A673 (cell line): Measurements from ENCODE around the gene PCCA. TPM values are rescaled to one million over a fixed set of nuclear protein-coding genes. Genes with fewer than 3 reads are reported as not detected.

Experiments used
- BruUV-seq: library from RNA; stranded (reverse); fragments of 400-500 nt; replicated peaks from 2 replicates; lab custom pipeline; 2021; lab: Mats Ljungman, UMichigan
- CTCF ChIA-PET: fragments of 300-600 bp; sonication (Branson Sonifier 250); formaldehyde crosslinking; loops from one replicate; lab custom pipeline; 2022; ENCODE audit warnings: antibody characterized with exemption; lab: Charles Lee
- POLR2A ChIA-PET: fragments of 300-600 bp; sonication (Branson Sonifier 250); formaldehyde crosslinking; loops from one replicate; lab custom pipeline; 2022; ENCODE audit warnings: antibody characterized with exemption; ENCODE audit not compliant: low non-redundant PET; lab: Charles Lee
- DNase-seq: peaks from one replicate; pipeline ENCODE4 v3.0.0-alpha.2; 2015; ENCODE audit warnings: low spot score
- H3K27ac ChIP-seq: fragments of 200-600 bp; sonication (generic); 2 replicates; pipeline ENCODE4 v1.5.1; 2016; ENCODE audit warnings: mixed run types, low read depth, mild to moderate bottlenecking, mixed read lengths, antibody characterized with exemption, low read length; ENCODE audit not compliant: poor library complexity, severe bottlenecking
- H3K27me3 ChIP-seq: fragments of 200-600 bp; sonication (generic); replicated peaks from 2 replicates; pipeline ENCODE4 v1.6.1; 2017; ENCODE audit warnings: mixed run types, low read depth, mild to moderate bottlenecking, mixed read lengths, antibody characterized with exemption, low read length; ENCODE audit not compliant: insufficient read depth, poor library complexity
- H3K36me3 ChIP-seq: fragments of 200-600 bp; sonication (generic); 2 replicates; pipeline ENCODE4 v1.6.1; 2016; ENCODE audit warnings: mixed run types, mild to moderate bottlenecking, mixed read lengths, antibody characterized with exemption, low read length; ENCODE audit not compliant: insufficient read depth, poor library complexity, severe bottlenecking
- H3K4me1 ChIP-seq: fragments of 200-600 bp; sonication (generic); 2 replicates; pipeline ENCODE4 v1.6.1; 2017; ENCODE audit warnings: mixed run types, mild to moderate bottlenecking, mixed read lengths, antibody characterized with exemption, low read length; ENCODE audit not compliant: insufficient read depth, poor library complexity, severe bottlenecking
- H3K4me3 ChIP-seq: fragments of 200-600 bp; sonication (generic); 2 replicates; pipeline ENCODE4 v1.5.1; 2016; ENCODE audit warnings: low read depth, mixed run types, mild to moderate bottlenecking, mixed read lengths, low read length; ENCODE audit not compliant: poor library complexity, severe bottlenecking
- H3K9me3 ChIP-seq: fragments of 200-600 bp; sonication (generic); 2 replicates; pipeline ENCODE4 v1.6.1; 2016; ENCODE audit warnings: mixed run types, low read depth, mild to moderate bottlenecking, mixed read lengths, antibody characterized with exemption, low read length; ENCODE audit not compliant: poor library complexity, severe bottlenecking
- EZH2 ChIP-seq: fragments of 200-600 bp; sonication (generic); IDR thresholded peaks from 2 replicates; pipeline ENCODE4 v1.6.1; 2017; ENCODE audit warnings: borderline replicate concordance, low read depth, mild to moderate bottlenecking, mixed read lengths, antibody characterized with exemption, low read length; ENCODE audit not compliant: poor library complexity, severe bottlenecking
- intact Hi-C: fragments of 100-400 bp; cut with micrococcal nuclease; formaldehyde crosslinking; loops from one replicate; pipeline ENCODE4 v1.10.0; 2022; ENCODE audit not compliant: unreplicated experiment
- total RNA-seq: library from RNA; stranded (reverse); gene quantifications from 2 replicates; pipeline ENCODE4 v1.2.3, GENCODE V29; 2021
- TF ChIP-seq, protein P1 (sequence below): fragments of 300-800, 200-600 bp; sonication (generic); conservative IDR thresholded peaks from 2 replicates; pipeline ENCODE4 v1.5.1; 2017; ENCODE audit warnings: low read depth, mild to moderate bottlenecking, antibody characterized with exemption, low read length, moderate library complexity, mixed read lengths

PCCA gene
- total RNA-seq, 1 experiment from 2014 or later = 93.0 TPM

GRCh38 chr13:100518394-100519062, 429.6 kb downstream of the PCCA start:
- ChIA-PET POLR2A (no interaction called here), CTCF (no interaction called here)
- no TSS peak for BruUV-seq
- H3K4me3 ChIP-seq = no peak overlapping the region
- H3K4me1 ChIP-seq = peaks cover 98% of the 10 kb centered on the region
- no peak for DNase-seq
- H3K27me3 ChIP-seq = no peaks in the 10 kb centered on the region
- intact Hi-C loops = loop anchor here (10.0 kb wide), 2 partner anchors 384 to 606 kb away; no protein-coding TSS in a partner anchor
- no peaks in the 10 kb centered on the region for H3K36me3 ChIP-seq
- TF ChIP-seq, protein P1, sequence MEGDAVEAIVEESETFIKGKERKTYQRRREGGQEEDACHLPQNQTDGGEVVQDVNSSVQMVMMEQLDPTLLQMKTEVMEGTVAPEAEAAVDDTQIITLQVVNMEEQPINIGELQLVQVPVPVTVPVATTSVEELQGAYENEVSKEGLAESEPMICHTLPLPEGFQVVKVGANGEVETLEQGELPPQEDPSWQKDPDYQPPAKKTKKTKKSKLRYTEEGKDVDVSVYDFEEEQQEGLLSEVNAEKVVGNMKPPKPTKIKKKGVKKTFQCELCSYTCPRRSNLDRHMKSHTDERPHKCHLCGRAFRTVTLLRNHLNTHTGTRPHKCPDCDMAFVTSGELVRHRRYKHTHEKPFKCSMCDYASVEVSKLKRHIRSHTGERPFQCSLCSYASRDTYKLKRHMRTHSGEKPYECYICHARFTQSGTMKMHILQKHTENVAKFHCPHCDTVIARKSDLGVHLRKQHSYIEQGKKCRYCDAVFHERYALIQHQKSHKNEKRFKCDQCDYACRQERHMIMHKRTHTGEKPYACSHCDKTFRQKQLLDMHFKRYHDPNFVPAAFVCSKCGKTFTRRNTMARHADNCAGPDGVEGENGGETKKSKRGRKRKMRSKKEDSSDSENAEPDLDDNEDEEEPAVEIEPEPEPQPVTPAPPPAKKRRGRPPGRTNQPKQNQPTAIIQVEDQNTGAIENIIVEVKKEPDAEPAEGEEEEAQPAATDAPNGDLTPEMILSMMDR = no peak
- TF ChIP-seq EZH2 = no peak
- peak overlapping the region; percentile 80 for H3K27ac ChIP-seq
- H3K9me3 ChIP-seq = no peaks in the 10 kb centered on the region

DNA sequence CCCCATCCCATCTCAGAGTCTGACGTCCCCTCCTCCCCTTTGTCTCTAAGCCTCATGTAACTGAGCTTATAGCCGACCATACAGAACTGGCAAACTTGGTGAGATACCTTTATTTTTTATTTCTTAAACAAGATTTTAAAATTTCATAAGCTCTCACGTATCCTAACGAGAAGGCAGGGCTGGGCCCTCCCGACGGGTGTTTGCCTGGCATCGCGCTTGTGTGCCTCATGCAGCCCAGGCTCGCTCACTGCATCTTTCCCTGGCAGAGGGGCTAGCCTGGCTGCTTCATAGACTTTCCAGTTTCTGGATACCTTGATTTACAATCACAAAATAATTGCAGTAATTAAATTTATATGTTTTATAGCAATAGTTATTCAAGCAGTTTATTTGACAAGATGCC, 430.7 kb downstream of the PCCA start:
- Histone ChIP-seq H3K4me3 (no peak overlapping the region), H3K36me3 (no peaks in the 10 kb centered on the region), H3K27me3 (no peaks in the 10 kb centered on the region), H3K9me3 (no peaks in the 10 kb centered on the region), H3K4me1 (peaks cover 93% of the 10 kb centered on the region), H3K27ac (peak overlapping the region; percentile 80)
- no peak for DNase-seq
- BruUV-seq = no TSS peak
- no peak for TF ChIP-seq EZH2
- TF ChIP-seq, protein P1 = no peak
- ChIA-PET POLR2A (no interaction called here), CTCF (no interaction called here)
- intact Hi-C loops = loop anchor here (10.0 kb wide), 2 partner anchors 385 to 605 kb away; no protein-coding TSS in a partner anchor

GRCh38 chr13:100520936-100521850, 432.3 kb downstream of the PCCA start:
- peak; percentile 66 for DNase-seq
- TF ChIP-seq, protein P1 = no peak
- no peak for TF ChIP-seq EZH2
- H3K4me3 ChIP-seq = peak overlapping the region; percentile 30
- H3K9me3 ChIP-seq = no peaks in the 10 kb centered on the region
- BruUV-seq = TSS peak; percentile 81
- no peaks in the 10 kb centered on the region for H3K36me3 ChIP-seq
- intact Hi-C loops = no loop called here
- H3K27ac ChIP-seq = peak overlapping the region; percentile 93
- H3K4me1 ChIP-seq = peaks cover 78% of the 10 kb centered on the region
- ChIA-PET POLR2A (interaction anchor here (0.8 kb wide), 1 partner anchor 540 kb away, joined by 3 read pairs; the partner anchor contains the start of gene ZIC2), CTCF (interaction anchor here (0.6 to 0.7 kb wide), 4 partner anchors 223 to 541 kb away, joined by 3 to 4 read pairs (median 4); no protein-coding TSS in a partner anchor)
- no peaks in the 10 kb centered on the region for H3K27me3 ChIP-seq
